ENCODE data around the gene MAP3K8.

- TF ChIP-seq, protein P1, sequence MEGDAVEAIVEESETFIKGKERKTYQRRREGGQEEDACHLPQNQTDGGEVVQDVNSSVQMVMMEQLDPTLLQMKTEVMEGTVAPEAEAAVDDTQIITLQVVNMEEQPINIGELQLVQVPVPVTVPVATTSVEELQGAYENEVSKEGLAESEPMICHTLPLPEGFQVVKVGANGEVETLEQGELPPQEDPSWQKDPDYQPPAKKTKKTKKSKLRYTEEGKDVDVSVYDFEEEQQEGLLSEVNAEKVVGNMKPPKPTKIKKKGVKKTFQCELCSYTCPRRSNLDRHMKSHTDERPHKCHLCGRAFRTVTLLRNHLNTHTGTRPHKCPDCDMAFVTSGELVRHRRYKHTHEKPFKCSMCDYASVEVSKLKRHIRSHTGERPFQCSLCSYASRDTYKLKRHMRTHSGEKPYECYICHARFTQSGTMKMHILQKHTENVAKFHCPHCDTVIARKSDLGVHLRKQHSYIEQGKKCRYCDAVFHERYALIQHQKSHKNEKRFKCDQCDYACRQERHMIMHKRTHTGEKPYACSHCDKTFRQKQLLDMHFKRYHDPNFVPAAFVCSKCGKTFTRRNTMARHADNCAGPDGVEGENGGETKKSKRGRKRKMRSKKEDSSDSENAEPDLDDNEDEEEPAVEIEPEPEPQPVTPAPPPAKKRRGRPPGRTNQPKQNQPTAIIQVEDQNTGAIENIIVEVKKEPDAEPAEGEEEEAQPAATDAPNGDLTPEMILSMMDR (IDR thresholded peaks at IDR 0.05) = no peak
- no peak for TF ChIP-seq REST (IDR thresholded peaks at IDR 0.05; ENCODE audit: insufficient read depth in 1 of 2, low read depth in 2 of 2, low read length in 1 of 2)
- no peak for TF ChIP-seq SIN3A (IDR thresholded peaks at IDR 0.05; ENCODE audit: borderline replicate concordance, insufficient read depth, low read depth, low read length)
Observed at GRCh38 chr10:30391266-30391665, 42.7 kb upstream of the MAP3K8 start.

All from Panc1 (cell line).